Measurements from ENCODE around the gene FANCG. TPM values are rescaled to one million over a fixed set of nuclear protein-coding genes. Genes with fewer than 3 reads are reported as not detected.

Gene FANCG
- total RNA-seq, 1 donor from 2014 or later = 14.1 TPM

DNA sequence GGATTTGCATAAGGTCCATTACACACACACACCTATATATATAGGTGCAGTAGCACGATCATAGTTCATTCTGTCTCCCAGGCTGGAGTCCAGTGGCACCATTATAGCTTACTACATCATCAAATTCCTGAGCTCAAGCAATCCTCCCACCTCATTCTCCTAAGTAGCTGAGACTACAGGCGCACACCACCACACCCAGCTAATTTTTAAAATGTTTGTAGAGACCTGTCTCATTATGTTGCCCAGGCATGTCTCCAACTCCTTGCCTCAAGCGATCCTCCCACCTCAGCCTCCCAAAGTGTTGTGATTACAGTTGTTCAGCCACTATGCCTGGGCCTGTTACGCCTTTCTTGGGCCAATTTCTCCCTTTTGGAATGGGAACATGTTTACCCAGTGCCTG lies 50.5 kb downstream of the FANCG start:
- Mint-ChIP-seq H3K27ac (ENCODE audit: unreplicated experiment) (no peak overlapping the region), H3K4me3 (ENCODE audit: unreplicated experiment) (no peak overlapping the region), H3K9me3 (ENCODE audit: unreplicated experiment) (peaks cover 2% of the 10 kb centered on the region), H3K27me3 (ENCODE audit: low read depth, unreplicated experiment) (no peaks in the 10 kb centered on the region), H3K4me1 (ENCODE audit: low read depth, unreplicated experiment) (peaks cover 22% of the 10 kb centered on the region), H3K36me3 (ENCODE audit: low read depth, unreplicated experiment) (peaks cover 42% of the 10 kb centered on the region)
- Histone ChIP-seq H3K36me3 (ENCODE audit: insufficient read depth, low read length) (peaks cover 2% of the 10 kb centered on the region), H3K4me1 (ENCODE audit: insufficient read depth, low read length) (peaks cover 17% of the 10 kb centered on the region), H3K4me3 (ENCODE audit: insufficient read depth, low read depth, low read length) (no peak overlapping the region), H2AFZ (ENCODE audit: low read depth, low read length) (no peak overlapping the region), H3K4me2 (ENCODE audit: low read length) (no peak overlapping the region), H3K27ac (ENCODE audit: low read depth, low read length) (no peak overlapping the region), H3K79me2 (ENCODE audit: insufficient read depth, low read length) (no peaks in the 10 kb centered on the region), H3K9ac (ENCODE audit: low read length) (no peak overlapping the region), H4K20me1 (ENCODE audit: insufficient read depth, low read length) (no peaks in the 10 kb centered on the region), H3K27me3 (ENCODE audit: insufficient read depth, low read length) (no peaks in the 10 kb centered on the region), H3K9me3 (ENCODE audit: insufficient read depth, low read depth, low read length) (no peaks in the 10 kb centered on the region)
- FAIRE-seq (no peak), DNase-seq (ENCODE audit: low read depth) (no peak)
- TF ChIP-seq EZH2 (IDR thresholded peaks at IDR 0.05; ENCODE audit: insufficient read depth, low read length) = no peak
- TF ChIP-seq, protein P1, sequence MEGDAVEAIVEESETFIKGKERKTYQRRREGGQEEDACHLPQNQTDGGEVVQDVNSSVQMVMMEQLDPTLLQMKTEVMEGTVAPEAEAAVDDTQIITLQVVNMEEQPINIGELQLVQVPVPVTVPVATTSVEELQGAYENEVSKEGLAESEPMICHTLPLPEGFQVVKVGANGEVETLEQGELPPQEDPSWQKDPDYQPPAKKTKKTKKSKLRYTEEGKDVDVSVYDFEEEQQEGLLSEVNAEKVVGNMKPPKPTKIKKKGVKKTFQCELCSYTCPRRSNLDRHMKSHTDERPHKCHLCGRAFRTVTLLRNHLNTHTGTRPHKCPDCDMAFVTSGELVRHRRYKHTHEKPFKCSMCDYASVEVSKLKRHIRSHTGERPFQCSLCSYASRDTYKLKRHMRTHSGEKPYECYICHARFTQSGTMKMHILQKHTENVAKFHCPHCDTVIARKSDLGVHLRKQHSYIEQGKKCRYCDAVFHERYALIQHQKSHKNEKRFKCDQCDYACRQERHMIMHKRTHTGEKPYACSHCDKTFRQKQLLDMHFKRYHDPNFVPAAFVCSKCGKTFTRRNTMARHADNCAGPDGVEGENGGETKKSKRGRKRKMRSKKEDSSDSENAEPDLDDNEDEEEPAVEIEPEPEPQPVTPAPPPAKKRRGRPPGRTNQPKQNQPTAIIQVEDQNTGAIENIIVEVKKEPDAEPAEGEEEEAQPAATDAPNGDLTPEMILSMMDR (IDR thresholded peaks at IDR 0.05; ENCODE audit: insufficient read depth, low read depth, low read length) = no peak

DNA sequence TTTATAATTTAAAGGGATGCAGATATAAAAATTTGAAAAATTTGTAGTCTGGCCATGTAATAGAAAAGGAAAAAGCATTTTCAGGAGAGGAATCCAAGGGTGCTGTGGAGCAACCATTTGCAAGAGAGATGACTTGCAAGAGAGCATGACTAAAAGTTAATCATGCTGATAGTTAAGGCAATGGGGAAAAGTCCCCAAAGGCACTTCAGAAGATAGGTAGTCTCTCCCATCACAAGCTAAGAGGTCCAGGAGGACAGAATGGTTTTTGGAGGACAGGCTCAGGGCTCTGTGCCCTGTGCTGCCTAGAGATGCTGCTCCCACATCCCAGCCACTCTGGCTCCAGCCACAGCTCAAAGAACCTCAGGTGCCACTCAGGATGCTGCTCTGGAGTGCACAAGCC lies 51.4 kb downstream of the FANCG start:
- H3K4me1 Mint-ChIP-seq (ENCODE audit: low read depth, unreplicated experiment) = peaks cover 22% of the 10 kb centered on the region
- no peak overlapping the region for H3K4me3 Mint-ChIP-seq (ENCODE audit: unreplicated experiment)
- H3K9me3 Mint-ChIP-seq (ENCODE audit: unreplicated experiment) = peaks cover 2% of the 10 kb centered on the region
- no peak overlapping the region for H3K9ac ChIP-seq (ENCODE audit: low read length)
- no peaks in the 10 kb centered on the region for H4K20me1 ChIP-seq (ENCODE audit: insufficient read depth, low read length)
- H3K79me2 ChIP-seq (ENCODE audit: insufficient read depth, low read length) = no peaks in the 10 kb centered on the region
- peaks cover 2% of the 10 kb centered on the region for H3K36me3 ChIP-seq (ENCODE audit: insufficient read depth, low read length)
- H3K27me3 ChIP-seq (ENCODE audit: insufficient read depth, low read length) = no peaks in the 10 kb centered on the region
- FAIRE-seq (no peak), DNase-seq (ENCODE audit: low read depth) (no peak)
- H3K27me3 Mint-ChIP-seq (ENCODE audit: low read depth, unreplicated experiment) = no peaks in the 10 kb centered on the region
- H3K4me1 ChIP-seq (ENCODE audit: insufficient read depth, low read length) = peaks cover 17% of the 10 kb centered on the region
- no peak overlapping the region for H3K4me3 ChIP-seq (ENCODE audit: insufficient read depth, low read depth, low read length)
- no peak overlapping the region for H3K4me2 ChIP-seq (ENCODE audit: low read length)
- H3K36me3 Mint-ChIP-seq (ENCODE audit: low read depth, unreplicated experiment) = peaks cover 51% of the 10 kb centered on the region
- H3K27ac Mint-ChIP-seq (ENCODE audit: unreplicated experiment) = no peak overlapping the region
- no peak overlapping the region for H3K27ac ChIP-seq (ENCODE audit: low read depth, low read length)
- H2AFZ ChIP-seq (ENCODE audit: low read depth, low read length) = no peak overlapping the region
- TF ChIP-seq EZH2 (IDR thresholded peaks at IDR 0.05; ENCODE audit: insufficient read depth, low read length) = no peak
- TF ChIP-seq, protein P1 (IDR thresholded peaks at IDR 0.05; ENCODE audit: insufficient read depth, low read depth, low read length) = no peak
- no peaks in the 10 kb centered on the region for H3K9me3 ChIP-seq (ENCODE audit: insufficient read depth, low read depth, low read length)

DNA sequence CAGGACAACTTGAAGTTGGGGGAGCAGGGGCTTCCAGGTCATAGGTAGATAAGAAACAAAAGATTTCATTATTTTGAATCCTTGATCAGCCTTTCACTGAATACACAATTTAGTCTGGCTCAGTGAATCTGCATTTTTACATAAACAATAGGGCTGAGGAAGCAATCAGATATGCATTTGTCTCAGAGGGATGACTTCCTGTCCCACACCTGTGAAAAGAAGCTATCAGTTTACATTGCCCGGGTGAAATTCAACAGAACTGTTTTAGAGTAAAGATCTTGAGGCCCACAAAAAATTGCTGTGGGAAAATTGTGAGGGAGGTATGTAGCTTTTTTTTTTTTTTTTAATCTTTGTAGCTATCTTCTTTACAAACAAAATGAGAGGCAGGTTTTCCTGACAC lies 51.9 kb downstream of the FANCG start:
- H3K27ac ChIP-seq (ENCODE audit: low read depth, low read length) = no peak overlapping the region
- Mint-ChIP-seq H3K9me3 (ENCODE audit: unreplicated experiment) (peaks cover 2% of the 10 kb centered on the region), H3K27ac (ENCODE audit: unreplicated experiment) (no peak overlapping the region), H3K36me3 (ENCODE audit: low read depth, unreplicated experiment) (peaks cover 48% of the 10 kb centered on the region), H3K27me3 (ENCODE audit: low read depth, unreplicated experiment) (no peaks in the 10 kb centered on the region), H3K4me1 (ENCODE audit: low read depth, unreplicated experiment) (peaks cover 22% of the 10 kb centered on the region), H3K4me3 (ENCODE audit: unreplicated experiment) (no peak overlapping the region)
- H3K4me2 ChIP-seq (ENCODE audit: low read length) = no peak overlapping the region
- H2AFZ ChIP-seq (ENCODE audit: low read depth, low read length) = no peak overlapping the region
- TF ChIP-seq, protein P1 (IDR thresholded peaks at IDR 0.05; ENCODE audit: insufficient read depth, low read depth, low read length) = no peak
- TF ChIP-seq EZH2 (IDR thresholded peaks at IDR 0.05; ENCODE audit: insufficient read depth, low read length) = no peak
- peaks cover 2% of the 10 kb centered on the region for H3K36me3 ChIP-seq (ENCODE audit: insufficient read depth, low read length)
- peaks cover 17% of the 10 kb centered on the region for H3K4me1 ChIP-seq (ENCODE audit: insufficient read depth, low read length)
- H3K9ac ChIP-seq (ENCODE audit: low read length) = no peak overlapping the region
- DNase-seq (ENCODE audit: low read depth) (no peak), FAIRE-seq (no peak)
- H4K20me1 ChIP-seq (ENCODE audit: insufficient read depth, low read length) = no peaks in the 10 kb centered on the region
- H3K27me3 ChIP-seq (ENCODE audit: insufficient read depth, low read length) = no peaks in the 10 kb centered on the region
- H3K4me3 ChIP-seq (ENCODE audit: insufficient read depth, low read depth, low read length) = no peak overlapping the region
- H3K9me3 ChIP-seq (ENCODE audit: insufficient read depth, low read depth, low read length) = no peaks in the 10 kb centered on the region
- H3K79me2 ChIP-seq (ENCODE audit: insufficient read depth, low read length) = no peaks in the 10 kb centered on the region

Measured in astrocyte (in vitro differentiated cells and primary cell).